HepG2 (cell line): ENCODE results near the gene DNMT3A. TPM values are rescaled to one million over a fixed set of nuclear protein-coding genes. Genes with fewer than 3 reads are reported as not detected.

ENCODE experiments used
- ISL2 ChIP-seq: sonication (generic); formaldehyde crosslinking; IDR thresholded peaks from 2 replicates; pipeline ENCODE4 v1.5.0; 2020; ENCODE audit warnings: missing genetic modification reagents
- KLF16 ChIP-seq, 2 experiments: sonication (generic) in 1 of 2; formaldehyde crosslinking in 1 of 2; IDR thresholded peaks; 2 replicates each; pipeline versions ENCODE4 v1.6.1 to v1.8.0; 2016 to 2023; ENCODE audit warnings: missing genetic modification reagents in 2 of 2, missing compliant biosample characterization in 1 of 2
- TGIF2 ChIP-seq: IDR thresholded peaks from 2 replicates; pipeline ENCODE4 v1.6.1; 2016; ENCODE audit warnings: control low read depth, missing compliant biosample characterization
- ZBTB25 ChIP-seq: IDR thresholded peaks from 2 replicates; pipeline ENCODE4 v1.6.1; 2018; ENCODE audit warnings: missing genetic modification reagents
- ZNF138 ChIP-seq: sonication (generic); formaldehyde crosslinking; IDR thresholded peaks from 2 replicates; pipeline ENCODE4 v1.5.0; 2020; ENCODE audit warnings: mild to moderate bottlenecking, low read depth, missing genetic modification reagents
- ZNF142 ChIP-seq: sonication (generic); formaldehyde crosslinking; IDR thresholded peaks from 2 replicates; pipeline ENCODE4 v1.4.0; 2020; ENCODE audit warnings: missing genetic modification reagents
- ZNF431 ChIP-seq: sonication (generic); formaldehyde crosslinking; IDR thresholded peaks from 2 replicates; pipeline ENCODE4 v1.9.0; 2022; ENCODE audit warnings: missing genetic modification reagents, low read depth, mild to moderate bottlenecking, borderline replicate concordance
- ZNF501 ChIP-seq: sonication (generic); formaldehyde crosslinking; IDR thresholded peaks from 2 replicates; pipeline ENCODE4 v1.5.1; 2020; ENCODE audit warnings: mild to moderate bottlenecking, moderate library complexity, missing genetic modification reagents
- polyA plus RNA-seq, 8 experiments: library from polyadenylated mRNA; depleted of rRNA in 3 of 8; stranded (reverse) in 7 of 8; unstranded in 1 of 8; fragments of >200 nt; fragmentation: Illumina TruSeq in 4 of 8; extraction: Trizol in 4 of 8; gene quantifications; 2 replicates each; pipeline versions ENCODE4 v1.2.1 to v1.2.3, GENCODE V29; 2011 to 2016; ENCODE audit warnings: low read depth in 4 of 8, missing spikeins in 1 of 8, mixed read lengths in 1 of 8; ENCODE audit not compliant: insufficient read depth in 1 of 8
- total RNA-seq, 5 experiments: library from RNA; depleted of rRNA; stranded (reverse); fragments of >200 nt; fragmentation: Illumina TruSeq; extraction: Trizol; gene quantifications; 2 replicates each; pipeline ENCODE4 v1.2.3, GENCODE V29; 2016; ENCODE audit warnings: low read depth in 1 of 5
- TF ChIP-seq, protein P1 (sequence below): sonication (generic); formaldehyde crosslinking; IDR thresholded peaks from 2 replicates; pipeline ENCODE4 v1.4.0; 2020; ENCODE audit warnings: low read depth, missing genetic modification reagents
- TF ChIP-seq, protein P2 (sequence below): sonication (generic); formaldehyde crosslinking; IDR thresholded peaks from 2 replicates; pipeline ENCODE4 v1.4.0; 2020; ENCODE audit warnings: missing genetic modification reagents, borderline replicate concordance
- TF ChIP-seq, protein P3 (sequence below): sonication (generic); formaldehyde crosslinking; IDR thresholded peaks from 2 replicates; pipeline ENCODE4 v1.4.0; 2020; ENCODE audit warnings: missing genetic modification reagents; ENCODE audit errors: not compliant biosample characterization
- TF ChIP-seq, protein P4 (sequence below): sonication (generic); formaldehyde crosslinking; IDR thresholded peaks from 2 replicates; pipeline ENCODE4 v1.4.0; 2020; ENCODE audit warnings: missing genetic modification reagents

The DNMT3A gene
- total and polyA plus RNA-seq, 2 of the 13 experiments (the other 11 are each of a cell fraction or from before 2014, with no cell fraction given): 14.7 to 29.1 TPM

GRCh38 chr2:25247792-25248512 lies 93.8 kb downstream of the DNMT3A start (continued):
- TF ChIP-seq, protein P1, sequence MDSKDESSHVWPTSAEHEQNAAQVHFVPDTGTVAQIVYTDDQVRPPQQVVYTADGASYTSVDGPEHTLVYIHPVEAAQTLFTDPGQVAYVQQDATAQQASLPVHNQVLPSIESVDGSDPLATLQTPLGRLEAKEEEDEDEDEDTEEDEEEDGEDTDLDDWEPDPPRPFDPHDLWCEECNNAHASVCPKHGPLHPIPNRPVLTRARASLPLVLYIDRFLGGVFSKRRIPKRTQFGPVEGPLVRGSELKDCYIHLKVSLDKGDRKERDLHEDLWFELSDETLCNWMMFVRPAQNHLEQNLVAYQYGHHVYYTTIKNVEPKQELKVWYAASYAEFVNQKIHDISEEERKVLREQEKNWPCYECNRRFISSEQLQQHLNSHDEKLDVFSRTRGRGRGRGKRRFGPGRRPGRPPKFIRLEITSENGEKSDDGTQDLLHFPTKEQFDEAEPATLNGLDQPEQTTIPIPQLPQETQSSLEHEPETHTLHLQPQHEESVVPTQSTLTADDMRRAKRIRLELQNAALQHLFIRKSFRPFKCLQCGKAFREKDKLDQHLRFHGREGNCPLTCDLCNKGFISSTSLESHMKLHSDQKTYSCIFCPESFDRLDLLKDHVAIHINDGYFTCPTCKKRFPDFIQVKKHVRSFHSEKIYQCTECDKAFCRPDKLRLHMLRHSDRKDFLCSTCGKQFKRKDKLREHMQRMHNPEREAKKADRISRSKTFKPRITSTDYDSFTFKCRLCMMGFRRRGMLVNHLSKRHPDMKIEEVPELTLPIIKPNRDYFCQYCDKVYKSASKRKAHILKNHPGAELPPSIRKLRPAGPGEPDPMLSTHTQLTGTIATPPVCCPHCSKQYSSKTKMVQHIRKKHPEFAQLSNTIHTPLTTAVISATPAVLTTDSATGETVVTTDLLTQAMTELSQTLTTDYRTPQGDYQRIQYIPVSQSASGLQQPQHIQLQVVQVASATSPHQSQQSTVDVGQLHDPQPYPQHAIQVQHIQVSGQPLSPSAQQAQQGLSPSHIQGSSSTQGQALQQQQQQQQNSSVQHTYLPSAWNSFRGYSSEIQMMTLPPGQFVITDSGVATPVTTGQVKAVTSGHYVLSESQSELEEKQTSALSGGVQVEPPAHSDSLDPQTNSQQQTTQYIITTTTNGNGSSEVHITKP: no peak
- TF ChIP-seq ZNF501 (no peak), ZBTB25 (no peak), ISL2 (CRISPR knock-in tag) (peak; percentile 42; the same call in 1 of the 2 replicates), ZNF142 (no peak), ZNF431 (CRISPR knock-in tag) (no peak), KLF16 (CRISPR knock-in tag; IDR thresholded peaks at IDR 0.05) (0 out of 4 replicates have a peak, but pooled peaks of 1 of the 2 experiments have one; percentile 30), TGIF2 (CRISPR knock-in tag) (no peak), ZNF138 (CRISPR knock-in tag) (no peak)
- TF ChIP-seq, protein P2, sequence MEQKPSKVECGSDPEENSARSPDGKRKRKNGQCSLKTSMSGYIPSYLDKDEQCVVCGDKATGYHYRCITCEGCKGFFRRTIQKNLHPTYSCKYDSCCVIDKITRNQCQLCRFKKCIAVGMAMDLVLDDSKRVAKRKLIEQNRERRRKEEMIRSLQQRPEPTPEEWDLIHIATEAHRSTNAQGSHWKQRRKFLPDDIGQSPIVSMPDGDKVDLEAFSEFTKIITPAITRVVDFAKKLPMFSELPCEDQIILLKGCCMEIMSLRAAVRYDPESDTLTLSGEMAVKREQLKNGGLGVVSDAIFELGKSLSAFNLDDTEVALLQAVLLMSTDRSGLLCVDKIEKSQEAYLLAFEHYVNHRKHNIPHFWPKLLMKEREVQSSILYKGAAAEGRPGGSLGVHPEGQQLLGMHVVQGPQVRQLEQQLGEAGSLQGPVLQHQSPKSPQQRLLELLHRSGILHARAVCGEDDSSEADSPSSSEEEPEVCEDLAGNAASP (CRISPR knock-in tag): peak; percentile 79; the same call in 1 of the 2 replicates
- TF ChIP-seq, protein P3, sequence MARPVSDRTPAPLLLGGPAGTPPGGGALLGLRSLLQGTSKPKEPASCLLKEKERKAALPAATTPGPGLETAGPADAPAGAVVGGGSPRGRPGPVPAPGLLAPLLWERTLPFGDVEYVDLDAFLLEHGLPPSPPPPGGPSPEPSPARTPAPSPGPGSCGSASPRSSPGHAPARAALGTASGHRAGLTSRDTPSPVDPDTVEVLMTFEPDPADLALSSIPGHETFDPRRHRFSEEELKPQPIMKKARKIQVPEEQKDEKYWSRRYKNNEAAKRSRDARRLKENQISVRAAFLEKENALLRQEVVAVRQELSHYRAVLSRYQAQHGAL (CRISPR knock-in tag): no peak
- TF ChIP-seq, protein P4, sequence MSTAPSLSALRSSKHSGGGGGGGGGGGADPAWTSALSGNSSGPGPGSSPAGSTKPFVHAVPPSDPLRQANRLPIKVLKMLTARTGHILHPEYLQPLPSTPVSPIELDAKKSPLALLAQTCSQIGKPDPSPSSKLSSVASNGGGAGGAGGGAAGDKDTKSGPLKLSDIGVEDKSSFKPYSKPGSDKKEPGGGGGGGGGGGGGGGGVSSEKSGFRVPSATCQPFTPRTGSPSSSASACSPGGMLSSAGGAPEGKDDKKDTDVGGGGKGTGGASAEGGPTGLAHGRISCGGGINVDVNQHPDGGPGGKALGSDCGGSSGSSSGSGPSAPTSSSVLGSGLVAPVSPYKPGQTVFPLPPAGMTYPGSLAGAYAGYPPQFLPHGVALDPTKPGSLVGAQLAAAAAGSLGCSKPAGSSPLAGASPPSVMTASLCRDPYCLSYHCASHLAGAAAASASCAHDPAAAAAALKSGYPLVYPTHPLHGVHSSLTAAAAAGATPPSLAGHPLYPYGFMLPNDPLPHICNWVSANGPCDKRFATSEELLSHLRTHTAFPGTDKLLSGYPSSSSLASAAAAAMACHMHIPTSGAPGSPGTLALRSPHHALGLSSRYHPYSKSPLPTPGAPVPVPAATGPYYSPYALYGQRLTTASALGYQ: no peak
